Parathyroid adenoma (tissue), 2 donors: Measurements from ENCODE around the gene LILRA5.
"Not testable (repeated sequence)": the region's sequence is repeated elsewhere in the genome, so short reads cannot be mapped to it uniquely, and the experiment has no call there.

Source experiments
- H2AFZ ChIP-seq: fragments of 300-600 bp; sonication (generic); one replicate; pipeline ENCODE4 v1.7.0; 2017; ENCODE audit warnings: antibody characterized with exemption, mild to moderate bottlenecking
- H3K27ac ChIP-seq: fragments of 300-600 bp; sonication (generic); one replicate; pipeline ENCODE4 v1.7.0; 2017
- H3K27me3 ChIP-seq: fragments of 300-600 bp; sonication (generic); one replicate; pipeline ENCODE4 v1.7.0; 2017; ENCODE audit warnings: low read length; ENCODE audit not compliant: control insufficient read depth, insufficient read depth
- H3K36me3 ChIP-seq: fragments of 300-600 bp; sonication (generic); one replicate; pipeline ENCODE4 v1.7.0; 2017; ENCODE audit warnings: low read length; ENCODE audit not compliant: control insufficient read depth, insufficient read depth
- H3K4me1 ChIP-seq: fragments of 300-600 bp; sonication (generic); one replicate; pipeline ENCODE4 v1.7.0; 2017; ENCODE audit warnings: control low read depth
- H3K4me2 ChIP-seq: fragments of 300-600 bp; sonication (generic); one replicate; pipeline ENCODE4 v1.7.0; 2017; ENCODE audit warnings: low read length
- H3K4me3 ChIP-seq: fragments of 300-600 bp; sonication (generic); one replicate; pipeline ENCODE4 v1.7.0; 2017; ENCODE audit warnings: low read depth, low read length
- H3K79me2 ChIP-seq: fragments of 300-600 bp; sonication (generic); one replicate; pipeline ENCODE4 v1.7.0; 2017; ENCODE audit warnings: control low read depth
- H3K9ac ChIP-seq: fragments of 300-600 bp; sonication (generic); one replicate; pipeline ENCODE4 v1.7.0; 2017; ENCODE audit warnings: mild to moderate bottlenecking
- H3K9me3 ChIP-seq: fragments of 300-600 bp; sonication (generic); one replicate; pipeline ENCODE4 v1.7.0; 2017; ENCODE audit warnings: low read length; ENCODE audit not compliant: control insufficient read depth
- CTCF ChIP-seq: fragments of 300-600 bp; sonication (generic); IDR thresholded peaks from one replicate; pipeline ENCODE4 v1.7.0; 2017; ENCODE audit warnings: antibody characterized with exemption, mild to moderate bottlenecking
- donor health status: primary hyperparathyroidism.

The LILRA5 gene

GRCh38 chr19:54312436-54313377, at the start of gene LILRA5:
Gene LILRA5, minus strand, starts transcription at chr19:54313166. Its CDS starts 147 bp downstream, at chr19:54313019.
- Histone ChIP-seq H3K79me2 (no peaks in the 10 kb centered on the region), H3K36me3 (no peaks in the 10 kb centered on the region), H3K4me3 (no peak within 1 kb of the TSS), H3K9ac (no peak within 1 kb of the TSS), H3K4me2 (no peak within 1 kb of the TSS), H3K9me3 (no peaks in the 10 kb centered on the region), H3K27me3 (peaks cover 6% of the 10 kb centered on the region), H3K27ac (no peak within 1 kb of the TSS), H3K4me1 (no peaks in the 10 kb centered on the region), H2AFZ (no peak within 1 kb of the TSS)
- no peak for TF ChIP-seq CTCF

- H3K36me3 ChIP-seq, H3K4me1 ChIP-seq, H3K4me3 ChIP-seq, H3K9ac ChIP-seq, H3K4me2 ChIP-seq, H3K9me3 ChIP-seq, H2AFZ ChIP-seq, H3K79me2 ChIP-seq, H3K27me3 ChIP-seq, H3K27ac ChIP-seq: not testable (repeated sequence)
Measured at GRCh38 chr19:54361680-54362422, 48.9 kb upstream of the LILRA5 start.

GRCh38 chr19:54359149-54359820, 46.3 kb upstream of the LILRA5 start:
- not testable (repeated sequence) for H3K36me3 ChIP-seq, H3K4me2 ChIP-seq, H3K4me1 ChIP-seq, H2AFZ ChIP-seq, H3K9ac ChIP-seq, H3K27me3 ChIP-seq, H3K4me3 ChIP-seq, H3K27ac ChIP-seq, H3K79me2 ChIP-seq, H3K9me3 ChIP-seq

DNA sequence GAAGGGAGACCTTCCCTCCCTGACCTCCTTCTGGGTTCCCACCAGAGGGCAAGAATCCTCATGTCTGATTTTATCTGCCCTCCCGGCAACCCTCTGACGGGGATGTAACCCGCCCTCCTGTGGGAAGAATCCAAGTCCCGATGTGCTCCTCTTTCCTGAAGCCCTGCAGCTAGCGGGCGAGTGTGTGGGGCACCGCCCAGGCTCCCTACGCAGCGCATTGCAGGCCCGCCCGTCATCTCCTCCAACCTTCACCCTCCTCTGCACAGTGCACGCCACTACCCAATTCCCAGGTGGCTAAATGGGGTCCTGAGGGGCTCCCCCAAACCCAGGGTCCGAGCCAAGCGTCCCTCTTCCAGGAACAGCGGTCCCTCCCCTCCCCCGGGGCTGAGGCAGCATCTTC, 44.4 kb upstream of the LILRA5 start:
- no peak overlapping the region for H3K9ac ChIP-seq
- no peaks in the 10 kb centered on the region for H3K4me1 ChIP-seq
- H3K79me2 ChIP-seq: no peaks in the 10 kb centered on the region

More for the DNA sequence above, 44.4 kb upstream of the LILRA5 start:
- no peak for TF ChIP-seq CTCF
- H3K4me3 ChIP-seq: no peak overlapping the region
- no peak overlapping the region for H2AFZ ChIP-seq
- H3K27me3 ChIP-seq: no peaks in the 10 kb centered on the region
- H3K9me3 ChIP-seq: no peaks in the 10 kb centered on the region
- no peak overlapping the region for H3K27ac ChIP-seq
- H3K36me3 ChIP-seq: no peaks in the 10 kb centered on the region
- H3K4me2 ChIP-seq: no peak overlapping the region
